Spleen (tissue), 7 donors: Measurements from ENCODE around the gene MARCHF11.

Experiments
- POLR2A ChIP-seq, 3 donors: fragments of 450-650 bp; IDR thresholded peaks; one replicate each; pipeline ENCODE4 v1.5.1; 2017; ENCODE audit warnings: antibody characterized with exemption in 3 of 3, mild to moderate bottlenecking in 1 of 3
- TF ChIP-seq, protein P1 (sequence below), 11 experiments: fragments of 200-600 bp in 7 of 11; fragments of 450-650 bp in 4 of 11; sonication (generic) in 4 of 11; IDR thresholded peaks in 8 of 11; conservative IDR thresholded peaks in 3 of 11; 1 replicate in 7 of 11; 2 replicates in 4 of 11; pipeline versions ENCODE4 v1.4.0 to v1.8.0; 2016 to 2021; ENCODE audit warnings: antibody characterized with exemption in 11 of 11, inconsistent platforms in 4 of 11, mild to moderate bottlenecking in 1 of 11
- donor health status: DM: no; HTN: no; CAD: no; lungs with moderate emphysema.
- donor health status: DM: no; HTN: no; CAD: no.
- donor health status: DM: no; HTN: no; CAD: no.

GRCh38 chr5:16127865-16128544, 51.6 kb downstream of the MARCHF11 start:
- TF ChIP-seq, protein P1, sequence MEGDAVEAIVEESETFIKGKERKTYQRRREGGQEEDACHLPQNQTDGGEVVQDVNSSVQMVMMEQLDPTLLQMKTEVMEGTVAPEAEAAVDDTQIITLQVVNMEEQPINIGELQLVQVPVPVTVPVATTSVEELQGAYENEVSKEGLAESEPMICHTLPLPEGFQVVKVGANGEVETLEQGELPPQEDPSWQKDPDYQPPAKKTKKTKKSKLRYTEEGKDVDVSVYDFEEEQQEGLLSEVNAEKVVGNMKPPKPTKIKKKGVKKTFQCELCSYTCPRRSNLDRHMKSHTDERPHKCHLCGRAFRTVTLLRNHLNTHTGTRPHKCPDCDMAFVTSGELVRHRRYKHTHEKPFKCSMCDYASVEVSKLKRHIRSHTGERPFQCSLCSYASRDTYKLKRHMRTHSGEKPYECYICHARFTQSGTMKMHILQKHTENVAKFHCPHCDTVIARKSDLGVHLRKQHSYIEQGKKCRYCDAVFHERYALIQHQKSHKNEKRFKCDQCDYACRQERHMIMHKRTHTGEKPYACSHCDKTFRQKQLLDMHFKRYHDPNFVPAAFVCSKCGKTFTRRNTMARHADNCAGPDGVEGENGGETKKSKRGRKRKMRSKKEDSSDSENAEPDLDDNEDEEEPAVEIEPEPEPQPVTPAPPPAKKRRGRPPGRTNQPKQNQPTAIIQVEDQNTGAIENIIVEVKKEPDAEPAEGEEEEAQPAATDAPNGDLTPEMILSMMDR (IDR thresholded peaks at IDR 0.05 in 8 of 11, conservative IDR thresholded peaks at IDR 0.05 in 3 of 11): no peak
- no peak for TF ChIP-seq POLR2A (IDR thresholded peaks at IDR 0.05)
